Activated T-cell treated with anti-CD3 and anti-CD28 coated beads, Interleukin-2, amount 50 U/mL, for 4 hours (primary cell): Measurements from ENCODE around the gene ETS2. TPM values are rescaled to one million over a fixed set of nuclear protein-coding genes. Genes with fewer than 3 reads are reported as not detected.

ENCODE experiments used
- ATAC-seq, 2 donors: fragments of 200-7000 bp; cut with Tn5 transposase; one replicate each; pipeline ENCODE4 v1.10.0; 2021
- DNase-seq: peaks from one replicate; pipeline ENCODE4 v3.0.0-alpha.2; 2020
- H3K27me3 Mint-ChIP-seq: one replicate; pipeline ENCODE4 v1.8.0; 2021; ENCODE audit warnings: low read depth, mixed read lengths
- H3K36me3 Mint-ChIP-seq: one replicate; pipeline ENCODE4 v1.8.0; 2022; ENCODE audit warnings: mixed read lengths; ENCODE audit not compliant: insufficient read depth
- H3K4me1 Mint-ChIP-seq: one replicate; pipeline ENCODE4 v1.8.0; 2021; ENCODE audit warnings: low read depth, mixed read lengths
- H3K4me3 Mint-ChIP-seq: one replicate; pipeline ENCODE4 v1.8.0; 2021; ENCODE audit warnings: mild to moderate bottlenecking, moderate library complexity, mixed read lengths
- H3K9me3 Mint-ChIP-seq: one replicate; pipeline ENCODE4 v1.8.0; 2021; ENCODE audit warnings: mixed read lengths
- total RNA-seq, 3 donors: library from RNA; stranded (reverse); gene quantifications; one replicate each; pipeline ENCODE4 v1.2.1, GENCODE V29; 2021

The ETS2 gene
- 10 to 100 TPM; 44.2 to 50.4 (median 48.3) TPM for total RNA-seq

DNA sequence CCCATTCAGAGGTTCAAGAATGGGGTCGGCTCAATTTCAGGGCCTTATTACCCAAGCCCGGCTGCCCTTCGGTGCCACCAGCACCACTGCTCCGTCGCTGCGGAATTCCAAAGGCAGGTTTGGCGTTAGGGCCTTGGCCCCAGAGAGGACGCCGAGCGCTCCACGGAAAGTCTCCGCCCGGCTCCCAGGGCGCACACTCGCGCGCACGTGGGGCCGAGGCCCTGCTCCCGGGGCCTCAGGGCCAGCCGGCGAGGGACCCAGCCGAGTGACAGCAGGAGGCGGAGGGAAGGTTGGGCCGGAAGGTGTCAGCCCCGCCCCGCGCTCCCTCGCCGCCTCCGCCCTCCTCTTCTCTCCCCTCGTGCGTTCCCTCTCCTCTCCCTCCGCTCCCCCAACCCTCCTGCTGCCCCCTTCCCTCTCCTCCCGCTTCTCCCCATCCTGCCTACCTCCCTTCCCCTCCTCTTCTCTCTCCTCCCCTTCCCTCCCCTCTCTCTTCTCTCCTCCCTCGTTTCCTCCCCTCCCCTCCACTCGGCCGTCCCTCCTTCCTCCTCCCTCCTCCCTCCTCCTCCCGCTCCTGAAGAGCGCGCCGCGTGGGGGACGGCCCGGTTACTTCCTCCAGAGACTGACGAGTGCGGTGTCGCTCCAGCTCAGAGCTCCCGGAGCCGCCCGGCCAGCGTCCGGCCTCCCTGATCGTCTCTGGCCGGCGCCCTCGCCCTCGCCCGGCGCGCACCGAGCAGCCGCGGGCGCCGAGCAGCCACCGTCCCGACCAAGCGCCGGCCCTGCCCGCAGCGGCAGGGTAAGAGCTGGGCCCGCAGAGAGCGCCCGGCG, at the start of gene ETS2:
Gene ETS2 (plus strand): TSS at position 602 of the 825 bp plus-strand sequence. CDS start 4,106 bp downstream, outside the sequence.
- ATAC-seq (peak; percentile 75 to 78), DNase-seq (peak; percentile 70)
- Mint-ChIP-seq H3K36me3 (peaks cover 14% of the 10 kb centered on the region), H3K4me1 (peaks cover 26% of the 10 kb centered on the region), H3K4me3 (peak within 1 kb of the TSS; percentile 91), H3K9me3 (no peaks in the 10 kb centered on the region), H3K27me3 (peaks cover 3% of the 10 kb centered on the region)

DNA sequence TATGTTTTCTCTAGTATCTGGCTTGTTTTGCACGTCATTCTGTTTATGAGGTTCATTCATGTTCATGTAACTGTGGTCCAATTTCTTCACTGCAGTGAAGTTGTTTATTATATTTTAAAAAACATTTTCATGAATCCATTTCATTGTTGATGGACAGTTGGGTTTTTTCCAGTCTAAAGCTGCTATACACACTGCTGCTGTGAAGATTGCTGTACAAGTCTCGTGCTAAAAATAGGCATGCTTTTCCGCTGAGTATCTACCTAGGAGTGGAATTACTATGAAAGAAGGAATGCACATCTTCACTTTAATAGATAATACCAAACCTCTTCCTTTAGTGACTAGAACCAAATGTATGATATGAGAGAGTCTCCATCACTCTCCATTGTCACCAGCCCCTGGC, 49.0 kb upstream of the ETS2 start:
- no peaks in the 10 kb centered on the region for H3K36me3 Mint-ChIP-seq
- ATAC-seq (no peak), DNase-seq (no peak)
- peaks cover 10% of the 10 kb centered on the region for H3K4me1 Mint-ChIP-seq
- no peaks in the 10 kb centered on the region for H3K9me3 Mint-ChIP-seq
- no peaks in the 10 kb centered on the region for H3K27me3 Mint-ChIP-seq
- H3K4me3 Mint-ChIP-seq = no peak overlapping the region

DNA sequence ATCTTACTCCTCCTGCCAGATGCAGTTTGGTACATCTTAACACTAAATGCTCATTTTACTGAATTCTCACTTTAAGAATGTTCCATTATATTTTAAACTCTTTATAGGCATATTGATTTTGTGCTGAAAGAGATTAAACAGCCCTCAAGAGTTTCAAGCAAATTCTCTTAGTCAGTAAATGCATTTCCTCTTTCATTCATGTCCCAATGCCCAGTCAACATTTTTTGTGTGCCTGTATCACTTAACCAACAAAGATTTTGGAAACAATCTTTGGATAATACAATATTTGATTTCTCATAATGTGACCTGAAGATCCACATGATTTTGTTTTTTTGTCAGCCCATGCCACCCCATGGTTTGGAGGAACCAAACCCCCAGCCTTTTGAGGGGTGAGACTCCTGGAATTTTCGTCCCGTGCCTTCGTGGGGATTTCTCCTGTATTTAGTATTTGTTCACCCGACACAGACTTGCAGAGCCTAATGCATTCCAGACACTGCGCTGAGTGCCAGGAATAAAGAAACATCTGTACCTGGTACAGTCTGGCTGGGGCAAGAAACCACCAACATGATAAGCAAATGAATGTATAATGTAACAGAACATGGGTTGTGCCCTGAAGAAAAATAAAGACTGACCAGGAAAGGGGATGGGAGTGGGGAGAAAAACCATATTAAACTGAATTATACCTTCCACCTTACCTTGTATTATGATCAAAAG, 47.1 kb upstream of the ETS2 start:
- DNase-seq = no peak
- ATAC-seq = no peak
- Mint-ChIP-seq H3K36me3 (no peaks in the 10 kb centered on the region), H3K27me3 (no peaks in the 10 kb centered on the region), H3K4me1 (peaks cover 10% of the 10 kb centered on the region), H3K9me3 (no peaks in the 10 kb centered on the region), H3K4me3 (no peak overlapping the region)

DNA sequence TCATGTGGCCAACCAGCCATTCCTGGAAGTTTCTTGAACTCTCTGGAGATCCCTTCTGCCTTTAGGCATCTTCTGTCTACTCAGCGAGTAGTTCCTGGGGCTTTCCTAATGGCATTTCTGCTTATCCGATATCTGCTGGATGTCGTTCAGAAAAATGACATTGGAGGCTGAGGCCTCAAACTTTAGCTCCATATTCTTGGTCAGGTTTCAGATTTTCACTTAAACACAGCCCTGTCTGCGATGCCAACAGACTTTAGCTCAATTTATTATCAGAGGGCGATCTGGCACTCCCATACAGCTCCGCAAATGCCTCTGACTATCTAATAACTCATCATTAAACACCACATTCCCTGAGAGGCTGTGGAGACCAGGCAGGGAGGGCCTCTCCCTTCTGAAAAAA, 46.3 kb upstream of the ETS2 start:
- Mint-ChIP-seq H3K27me3 (no peaks in the 10 kb centered on the region), H3K36me3 (no peaks in the 10 kb centered on the region), H3K4me1 (peaks cover 10% of the 10 kb centered on the region), H3K9me3 (no peaks in the 10 kb centered on the region), H3K4me3 (no peak overlapping the region)
- ATAC-seq (no peak), DNase-seq (no peak)

DNA sequence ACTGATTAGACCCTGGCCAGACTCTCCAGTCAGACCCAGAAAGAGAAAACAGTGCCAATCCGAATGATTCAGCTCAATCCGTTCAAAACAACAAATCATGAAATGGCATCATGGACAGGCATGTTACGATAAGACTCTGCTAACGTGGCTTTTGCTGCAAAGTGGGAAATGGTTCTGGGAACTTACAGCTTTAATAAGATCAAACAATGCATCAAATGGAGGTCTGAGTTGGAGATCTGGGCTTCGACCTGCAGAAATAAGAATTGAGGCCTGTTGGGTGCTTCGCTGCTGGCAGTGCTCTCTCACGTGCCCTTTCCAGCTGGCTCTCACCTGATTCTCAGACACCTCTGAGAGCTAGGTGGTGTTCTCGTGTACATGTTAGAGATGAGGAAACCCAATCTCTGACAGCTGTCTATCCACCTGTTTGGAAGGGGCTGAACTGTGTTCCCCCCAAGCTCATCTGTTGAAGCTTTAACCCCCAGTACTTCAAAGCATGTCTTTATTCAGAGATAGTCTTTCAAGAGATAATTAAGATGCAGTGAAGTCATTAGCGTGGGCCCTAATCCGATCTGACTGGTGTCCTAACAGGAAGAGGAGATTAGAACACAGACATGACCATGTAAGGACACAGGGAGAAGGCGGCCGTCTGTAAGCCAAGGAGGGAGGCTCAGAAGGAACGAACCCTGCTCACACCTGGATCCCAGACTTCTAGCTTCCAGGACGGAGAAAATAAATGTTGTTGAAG, 45.5 kb upstream of the ETS2 start:
- Mint-ChIP-seq H3K9me3 (no peaks in the 10 kb centered on the region), H3K27me3 (no peaks in the 10 kb centered on the region), H3K4me1 (peaks cover 11% of the 10 kb centered on the region), H3K4me3 (no peak overlapping the region), H3K36me3 (no peaks in the 10 kb centered on the region)
- DNase-seq (no peak), ATAC-seq (no peak)

DNA sequence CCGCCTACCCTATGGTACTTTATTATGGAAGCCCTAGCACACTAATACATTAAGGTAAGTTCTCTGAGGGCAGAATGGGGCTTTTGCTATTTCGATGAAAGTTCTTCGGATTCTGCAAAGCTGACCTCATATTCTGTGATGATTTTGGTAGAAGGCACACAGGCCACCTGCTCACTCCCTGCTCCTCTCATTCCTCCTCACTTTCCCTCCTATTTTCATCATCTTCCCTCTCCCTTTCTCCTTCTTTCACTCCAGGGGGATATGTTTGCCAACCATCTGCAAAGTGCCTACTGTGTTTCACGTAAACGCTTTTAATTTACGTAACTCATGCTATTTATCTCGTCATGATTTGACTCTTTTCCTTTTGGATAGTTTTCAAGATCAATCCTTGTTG, 45.0 kb upstream of the ETS2 start:
- H3K27me3 Mint-ChIP-seq = no peaks in the 10 kb centered on the region
- H3K36me3 Mint-ChIP-seq = no peaks in the 10 kb centered on the region
- H3K4me3 Mint-ChIP-seq = no peak overlapping the region
- H3K9me3 Mint-ChIP-seq = no peaks in the 10 kb centered on the region
- no peak for DNase-seq
- H3K4me1 Mint-ChIP-seq = peaks cover 6% of the 10 kb centered on the region
- ATAC-seq = no peak

DNA sequence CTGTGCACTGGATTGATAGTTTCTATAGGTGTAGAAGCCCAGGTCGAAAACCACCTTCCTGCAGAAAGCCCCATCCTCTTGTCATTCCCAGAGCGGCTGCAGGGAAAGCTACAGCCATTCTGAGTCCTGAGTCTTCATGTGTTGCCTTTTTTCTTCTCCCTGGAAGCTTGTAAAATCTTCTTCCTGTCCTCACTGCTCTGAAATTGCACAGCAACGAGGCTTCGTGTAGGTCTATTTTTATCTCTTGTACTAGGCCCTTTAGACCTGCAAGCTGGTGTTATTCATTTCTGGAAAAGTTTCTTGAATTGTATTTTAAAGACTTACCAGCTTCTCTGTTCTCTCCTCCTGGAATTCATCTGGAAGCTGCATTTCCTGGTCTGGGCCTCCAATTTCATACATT, 44.2 kb upstream of the ETS2 start:
- ATAC-seq (no peak), DNase-seq (no peak)
- no peaks in the 10 kb centered on the region for H3K36me3 Mint-ChIP-seq
- no peak overlapping the region for H3K4me3 Mint-ChIP-seq
- peaks cover 6% of the 10 kb centered on the region for H3K9me3 Mint-ChIP-seq
- no peaks in the 10 kb centered on the region for H3K27me3 Mint-ChIP-seq
- H3K4me1 Mint-ChIP-seq = peaks cover 8% of the 10 kb centered on the region

DNA sequence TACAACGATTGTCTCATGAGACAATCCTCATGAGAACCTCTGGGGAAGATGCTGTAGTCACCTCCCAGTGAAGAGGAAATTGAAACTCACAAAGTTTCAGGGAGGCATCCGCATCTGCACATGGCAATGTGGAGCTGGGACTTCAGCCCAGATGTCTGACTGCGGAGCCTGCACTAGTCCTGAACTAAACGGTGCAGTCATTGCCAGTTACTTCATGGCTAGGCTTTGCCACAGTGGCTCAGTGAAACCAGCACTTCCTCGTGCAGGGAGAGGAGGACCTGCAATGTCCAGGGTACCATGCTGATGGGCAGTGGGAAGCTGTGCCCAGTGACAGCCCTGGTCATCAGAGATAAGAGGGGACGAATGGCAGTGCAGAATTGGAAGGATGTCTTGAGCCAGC, 40.7 kb upstream of the ETS2 start:
- no peaks in the 10 kb centered on the region for H3K36me3 Mint-ChIP-seq
- no peak overlapping the region for H3K4me3 Mint-ChIP-seq
- no peak for DNase-seq
- peaks cover 6% of the 10 kb centered on the region for H3K9me3 Mint-ChIP-seq
- peaks cover 33% of the 10 kb centered on the region for H3K4me1 Mint-ChIP-seq
- no peaks in the 10 kb centered on the region for H3K27me3 Mint-ChIP-seq
- ATAC-seq = no peak

DNA sequence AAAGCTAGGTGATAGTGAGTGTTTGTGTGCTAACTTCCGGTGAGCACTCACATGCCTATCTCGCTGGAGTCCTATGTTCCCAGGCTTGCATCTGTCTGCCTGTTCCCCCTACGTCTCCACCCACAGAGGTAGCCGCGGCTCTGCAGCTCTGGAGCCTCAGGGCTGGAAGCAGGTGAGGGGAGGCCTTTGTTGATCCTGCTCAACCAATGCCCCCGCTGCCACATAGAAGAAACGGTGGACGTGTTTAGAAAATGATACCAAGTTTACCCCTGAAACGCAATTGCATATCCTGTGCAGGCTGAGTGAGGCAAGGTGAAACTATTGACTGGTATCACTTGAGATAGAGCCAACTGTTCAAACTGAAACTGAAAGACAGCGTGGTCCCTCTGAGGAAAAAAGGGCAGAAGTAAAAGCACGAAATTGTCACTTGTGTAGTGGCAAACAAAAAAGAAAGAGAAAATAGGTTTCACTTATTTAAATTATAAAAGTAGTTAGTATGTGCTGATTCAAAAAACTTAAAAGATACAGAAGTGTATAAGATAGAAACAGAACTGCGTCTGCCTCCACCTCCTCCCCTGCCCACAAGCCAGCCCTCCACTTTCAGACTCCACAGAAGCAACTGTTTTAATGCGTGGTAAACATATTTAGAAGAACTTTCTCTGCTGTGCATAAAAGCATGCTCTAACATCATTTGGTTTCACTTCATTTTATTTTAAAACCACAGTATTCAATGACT, 38.6 kb upstream of the ETS2 start:
- peak; percentile 76 to 79 for ATAC-seq
- Mint-ChIP-seq H3K4me1 (peaks cover 35% of the 10 kb centered on the region), H3K9me3 (peaks cover 6% of the 10 kb centered on the region), H3K36me3 (no peaks in the 10 kb centered on the region), H3K27me3 (no peaks in the 10 kb centered on the region), H3K4me3 (peak overlapping the region; percentile 77)
- peak; percentile 20 for DNase-seq

DNA sequence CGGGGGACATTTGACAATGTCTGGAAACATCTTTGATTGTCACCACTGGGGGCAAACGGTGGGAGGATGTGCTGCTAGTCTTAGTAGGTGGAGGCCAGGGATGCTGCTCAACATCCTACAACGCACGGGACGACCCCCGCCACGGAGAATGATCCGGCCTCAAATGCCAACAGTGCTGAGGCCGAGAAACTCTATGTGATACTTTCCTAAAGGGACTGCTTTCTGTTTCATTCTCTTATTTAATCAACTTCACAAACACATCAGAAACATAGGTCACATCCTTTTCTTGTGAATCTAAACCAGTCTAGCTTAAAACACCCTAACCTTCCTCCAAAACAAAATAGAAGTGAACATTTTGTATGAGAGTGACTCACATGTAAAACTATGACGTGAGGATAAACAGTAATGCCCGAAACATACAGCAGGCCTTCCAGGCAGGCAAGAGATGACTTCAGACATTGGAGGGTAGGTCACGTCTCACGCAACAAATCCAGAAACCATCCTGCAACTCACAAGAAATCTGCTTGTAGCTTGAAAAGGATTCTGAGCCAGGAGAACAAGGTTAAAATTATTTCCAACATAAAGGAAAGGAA, 37.2 kb upstream of the ETS2 start:
- H3K4me3 Mint-ChIP-seq = peak overlapping the region; percentile 77
- peaks cover 6% of the 10 kb centered on the region for H3K9me3 Mint-ChIP-seq
- DNase-seq (peak; percentile 29), ATAC-seq (peak; percentile 58 to 59)
- no peaks in the 10 kb centered on the region for H3K27me3 Mint-ChIP-seq
- no peaks in the 10 kb centered on the region for H3K36me3 Mint-ChIP-seq
- H3K4me1 Mint-ChIP-seq = peaks cover 45% of the 10 kb centered on the region

DNA sequence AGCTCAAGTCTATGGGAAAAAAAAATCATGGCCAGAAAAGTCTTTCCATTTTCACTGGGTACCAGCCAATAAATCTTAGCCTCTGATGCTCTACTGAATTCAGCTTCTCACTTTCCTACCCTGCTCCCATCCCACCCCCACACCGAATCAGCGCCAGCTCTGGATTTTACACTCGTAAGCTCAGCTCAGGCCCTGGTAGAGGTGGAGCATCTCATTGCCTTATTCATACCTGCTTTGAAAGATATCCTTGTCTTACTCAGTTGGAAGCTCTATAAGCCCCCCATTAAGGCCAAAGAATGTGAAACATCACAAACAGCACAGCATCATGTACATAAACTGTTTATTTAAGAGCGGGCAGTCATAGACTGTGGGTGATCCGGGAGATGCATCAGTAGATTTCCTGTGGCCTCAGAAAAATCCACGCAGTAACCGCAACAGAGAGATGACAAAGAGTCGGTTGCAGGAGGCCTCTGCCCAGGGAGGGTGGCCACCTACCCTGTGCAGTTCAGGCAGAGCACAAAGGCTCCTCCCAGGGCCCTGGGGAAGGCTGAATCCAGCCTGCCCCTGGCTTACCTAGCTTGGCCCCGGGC, 36.4 kb upstream of the ETS2 start:
- peaks cover 6% of the 10 kb centered on the region for H3K9me3 Mint-ChIP-seq
- no peaks in the 10 kb centered on the region for H3K36me3 Mint-ChIP-seq
- H3K4me3 Mint-ChIP-seq = peak overlapping the region; percentile 77
- DNase-seq = no peak
- ATAC-seq = no peak
- H3K4me1 Mint-ChIP-seq = peaks cover 46% of the 10 kb centered on the region
- H3K27me3 Mint-ChIP-seq = no peaks in the 10 kb centered on the region

DNA sequence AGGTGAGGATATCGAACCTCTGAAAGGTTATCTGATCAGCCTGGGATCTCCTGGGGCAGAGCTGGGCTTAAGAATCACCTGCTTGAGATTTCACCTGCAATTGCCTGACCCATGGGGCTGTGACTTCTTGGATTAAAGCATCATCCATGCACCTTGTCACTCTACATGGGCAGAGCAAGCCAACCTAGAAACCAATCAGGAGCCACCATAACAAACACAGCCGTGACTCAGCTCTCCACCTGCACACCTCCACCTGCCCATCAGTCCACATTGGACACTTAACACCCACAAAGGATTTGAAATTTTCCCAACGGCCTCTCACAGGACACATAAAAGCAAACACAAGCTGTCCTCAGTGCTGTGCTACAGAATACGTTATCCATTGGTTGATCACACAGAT, 35.1 kb upstream of the ETS2 start:
- Mint-ChIP-seq H3K9me3 (peaks cover 6% of the 10 kb centered on the region), H3K36me3 (no peaks in the 10 kb centered on the region), H3K27me3 (no peaks in the 10 kb centered on the region), H3K4me3 (no peak overlapping the region), H3K4me1 (peaks cover 44% of the 10 kb centered on the region)
- ATAC-seq = no peak
- DNase-seq = no peak

DNA sequence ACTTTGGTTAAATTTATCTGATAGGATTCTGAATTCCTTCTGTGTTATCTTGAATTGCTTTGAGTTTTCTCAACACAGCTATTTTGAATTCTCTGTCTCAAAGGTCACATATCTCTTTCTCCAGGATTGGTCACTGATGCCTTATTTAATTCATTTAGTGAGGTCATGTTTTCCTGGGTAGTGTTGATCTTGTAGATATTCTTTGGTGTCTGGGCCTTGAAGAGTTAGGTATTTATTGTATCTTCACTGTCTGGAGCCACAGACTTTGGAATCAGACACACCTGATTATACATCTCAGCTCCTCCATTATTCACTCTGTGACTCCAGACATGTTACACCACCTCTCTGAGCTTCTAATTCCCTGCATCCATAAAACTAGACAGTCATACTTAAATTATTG, 34.2 kb upstream of the ETS2 start:
- Mint-ChIP-seq H3K27me3 (no peaks in the 10 kb centered on the region), H3K36me3 (no peaks in the 10 kb centered on the region), H3K4me3 (no peak overlapping the region), H3K9me3 (no peaks in the 10 kb centered on the region), H3K4me1 (peaks cover 40% of the 10 kb centered on the region)
- no peak for ATAC-seq
- DNase-seq = no peak
